ENCODE measurements around the gene BNIP3. TPM values are rescaled to one million over a fixed set of nuclear protein-coding genes. Genes with fewer than 3 reads are reported as not detected.

The BNIP3 gene
- total and polyA plus RNA-seq, 2 of the 13 experiments (the other 11 are each of a cell fraction or from before 2014, with no cell fraction given) = 73.7 to 223 TPM

DNA sequence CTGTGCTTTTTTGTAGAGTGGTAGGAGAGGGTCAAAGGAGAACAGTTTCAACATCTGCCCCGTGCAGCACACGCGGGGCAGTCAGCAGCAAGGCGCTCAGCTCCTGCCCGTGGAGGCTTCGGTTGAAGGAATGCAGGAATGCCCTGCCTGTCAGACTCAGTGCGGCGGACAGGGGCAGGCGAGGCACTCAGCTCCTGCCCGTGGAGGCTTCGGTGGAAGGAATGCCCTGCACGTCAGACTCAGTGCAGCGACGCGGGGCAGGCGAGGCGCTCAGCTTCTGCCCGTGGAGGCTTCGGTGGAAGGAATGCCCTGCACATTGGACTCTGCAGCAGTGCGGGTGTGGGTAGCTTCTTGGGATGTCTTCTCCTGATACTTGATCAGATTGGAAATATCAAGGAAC is 43.9 kb downstream of the BNIP3 start:
- BruUV-seq (replicated peaks) = no TSS peak
- FAIRE-seq = no peak
- in situ Hi-C loops (cut with HindIII; ENCODE audit: extremely low pct_ligation_motif_present, low pct_unique_long_range_greater_than_20kb) = no loop called here

DNA sequence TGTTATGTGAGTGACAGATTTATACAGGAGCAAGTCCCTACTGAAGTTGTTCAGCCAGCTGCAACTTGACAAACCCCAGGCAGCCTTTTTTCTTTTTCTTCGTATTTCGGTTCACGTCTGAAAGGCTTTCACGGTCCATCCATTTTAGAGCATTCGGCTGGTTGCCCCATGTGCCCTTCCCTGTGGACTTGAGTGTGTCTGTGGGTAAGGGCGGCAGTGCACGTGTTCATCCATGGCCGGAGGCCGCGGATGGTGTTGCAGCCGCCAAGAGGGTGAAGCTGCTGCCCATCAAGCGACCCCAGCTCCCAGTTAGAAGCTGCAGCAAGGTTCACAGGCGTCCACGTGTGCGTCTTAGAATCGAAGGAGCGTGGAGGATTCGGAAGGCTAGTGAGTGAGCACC is 45.0 kb downstream of the BNIP3 start:
- 98% methylated on average over 18 of the region's 18 CpGs for WGBS (ENCODE audit: low lambda C conversion rate)
- Histone ChIP-seq H3K27ac (ENCODE audit: extremely low read length, insufficient read depth, low read length) (no peak overlapping the region), H2AFZ (ENCODE audit: low read length) (no peak overlapping the region), H3K4me2 (ENCODE audit: low read depth, low read length) (no peak overlapping the region), H3K36me3 (replicated peaks in 1 of 2; ENCODE audit: control insufficient read depth in 1 of 2, insufficient read depth in 2 of 2, low read length in 2 of 2) (peaks cover 18 to 58% of the 10 kb centered on the region in 2 experiments), H3K79me2 (ENCODE audit: insufficient read depth, low read length) (peaks cover 43% of the 10 kb centered on the region), H4K20me1 (ENCODE audit: insufficient read depth, low read length) (peaks cover 23% of the 10 kb centered on the region; the same call in 1 of the 2 replicates), H3K27me3 (ENCODE audit: control insufficient read depth in 1 of 2, insufficient read depth in 2 of 2, low read length in 2 of 2) (no peaks in the 10 kb centered on the region), H3K9me3 (ENCODE audit: low read length) (no peaks in the 10 kb centered on the region), H3K4me3 (replicated peaks in 1 of 3; ENCODE audit: insufficient read depth in 1 of 3, low read depth in 2 of 3, low read length in 3 of 3) (no peak overlapping the region), H3K9ac (ENCODE audit: insufficient read depth, low read depth, low read length) (no peak overlapping the region), H3K4me1 (ENCODE audit: insufficient read depth, low read length) (peaks cover 15% of the 10 kb centered on the region)
- CTCF ChIA-PET (ENCODE audit: low intra/inter-chr PET ratio, low total read pairs) = no interaction called here
- no peak for FAIRE-seq
- no TSS peak for BruUV-seq (replicated peaks)
- in situ Hi-C loops (cut with HindIII; ENCODE audit: extremely low pct_ligation_motif_present, low pct_unique_long_range_greater_than_20kb) = no loop called here
- no peak for DNase-seq (ENCODE audit: low spot score)
- POLR2A ChIA-PET = no interaction called here
- intact Hi-C loops (cut with micrococcal nuclease; ENCODE audit: unreplicated experiment) = no loop called here
- ATAC-seq = no peak
- no peak for TF ChIP-seq ZNF446 (CRISPR knock-in tag; IDR thresholded peaks at IDR 0.05)
- TF ChIP-seq, protein P1, sequence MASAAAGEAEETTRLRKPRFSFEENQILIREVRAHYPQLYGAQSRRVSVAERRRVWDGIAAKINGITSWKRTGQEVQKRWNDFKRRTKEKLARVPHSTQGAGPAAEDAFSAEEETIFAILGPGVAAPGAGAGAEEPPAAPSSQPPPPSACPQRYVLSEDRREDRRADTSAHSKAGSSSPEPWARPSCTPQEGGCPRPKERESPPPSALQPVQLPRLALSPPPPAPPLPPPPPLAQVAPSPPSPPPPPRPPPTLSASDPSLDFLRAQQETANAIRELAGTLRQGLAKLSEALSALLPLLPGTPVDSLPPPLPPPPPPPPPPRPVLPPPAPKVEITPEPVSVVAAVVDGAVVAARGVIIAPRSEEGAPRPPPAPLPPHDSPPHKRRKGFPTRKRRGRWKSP (CRISPR knock-in tag; IDR thresholded peaks at IDR 0.05) = no peak
- TF ChIP-seq, protein P2, sequence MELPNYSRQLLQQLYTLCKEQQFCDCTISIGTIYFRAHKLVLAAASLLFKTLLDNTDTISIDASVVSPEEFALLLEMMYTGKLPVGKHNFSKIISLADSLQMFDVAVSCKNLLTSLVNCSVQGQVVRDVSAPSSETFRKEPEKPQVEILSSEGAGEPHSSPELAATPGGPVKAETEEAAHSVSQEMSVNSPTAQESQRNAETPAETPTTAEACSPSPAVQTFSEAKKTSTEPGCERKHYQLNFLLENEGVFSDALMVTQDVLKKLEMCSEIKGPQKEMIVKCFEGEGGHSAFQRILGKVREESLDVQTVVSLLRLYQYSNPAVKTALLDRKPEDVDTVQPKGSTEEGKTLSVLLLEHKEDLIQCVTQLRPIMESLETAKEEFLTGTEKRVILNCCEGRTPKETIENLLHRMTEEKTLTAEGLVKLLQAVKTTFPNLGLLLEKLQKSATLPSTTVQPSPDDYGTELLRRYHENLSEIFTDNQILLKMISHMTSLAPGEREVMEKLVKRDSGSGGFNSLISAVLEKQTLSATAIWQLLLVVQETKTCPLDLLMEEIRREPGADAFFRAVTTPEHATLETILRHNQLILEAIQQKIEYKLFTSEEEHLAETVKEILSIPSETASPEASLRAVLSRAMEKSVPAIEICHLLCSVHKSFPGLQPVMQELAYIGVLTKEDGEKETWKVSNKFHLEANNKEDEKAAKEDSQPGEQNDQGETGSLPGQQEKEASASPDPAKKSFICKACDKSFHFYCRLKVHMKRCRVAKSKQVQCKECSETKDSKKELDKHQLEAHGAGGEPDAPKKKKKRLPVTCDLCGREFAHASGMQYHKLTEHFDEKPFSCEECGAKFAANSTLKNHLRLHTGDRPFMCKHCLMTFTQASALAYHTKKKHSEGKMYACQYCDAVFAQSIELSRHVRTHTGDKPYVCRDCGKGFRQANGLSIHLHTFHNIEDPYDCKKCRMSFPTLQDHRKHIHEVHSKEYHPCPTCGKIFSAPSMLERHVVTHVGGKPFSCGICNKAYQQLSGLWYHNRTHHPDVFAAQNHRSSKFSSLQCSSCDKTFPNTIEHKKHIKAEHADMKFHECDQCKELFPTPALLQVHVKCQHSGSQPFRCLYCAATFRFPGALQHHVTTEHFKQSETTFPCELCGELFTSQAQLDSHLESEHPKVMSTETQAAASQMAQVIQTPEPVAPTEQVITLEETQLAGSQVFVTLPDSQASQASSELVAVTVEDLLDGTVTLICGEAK (IDR thresholded peaks at IDR 0.05) = no peak
- TF ChIP-seq, protein P2 (CRISPR knock-in tag; IDR thresholded peaks at IDR 0.05) = no peak

More for the DNA sequence above, 43.9 kb downstream of the BNIP3 start:
- H3K79me2 ChIP-seq (ENCODE audit: insufficient read depth, low read length) = peaks cover 32% of the 10 kb centered on the region
- H3K4me3 ChIP-seq (replicated peaks in 1 of 3; ENCODE audit: insufficient read depth in 1 of 3, low read depth in 2 of 3, low read length in 3 of 3) = no peak overlapping the region
- ChIA-PET CTCF (ENCODE audit: low intra/inter-chr PET ratio, low total read pairs) (no interaction called here), POLR2A (no interaction called here)
- H3K36me3 ChIP-seq (replicated peaks in 1 of 2; ENCODE audit: control insufficient read depth in 1 of 2, insufficient read depth in 2 of 2, low read length in 2 of 2) = peaks cover 18 to 65% of the 10 kb centered on the region in 2 experiments
- ATAC-seq (no peak), DNase-seq (ENCODE audit: low spot score) (no peak)
- no peak overlapping the region for H2AFZ ChIP-seq (ENCODE audit: low read length)
- TF ChIP-seq, protein P3, sequence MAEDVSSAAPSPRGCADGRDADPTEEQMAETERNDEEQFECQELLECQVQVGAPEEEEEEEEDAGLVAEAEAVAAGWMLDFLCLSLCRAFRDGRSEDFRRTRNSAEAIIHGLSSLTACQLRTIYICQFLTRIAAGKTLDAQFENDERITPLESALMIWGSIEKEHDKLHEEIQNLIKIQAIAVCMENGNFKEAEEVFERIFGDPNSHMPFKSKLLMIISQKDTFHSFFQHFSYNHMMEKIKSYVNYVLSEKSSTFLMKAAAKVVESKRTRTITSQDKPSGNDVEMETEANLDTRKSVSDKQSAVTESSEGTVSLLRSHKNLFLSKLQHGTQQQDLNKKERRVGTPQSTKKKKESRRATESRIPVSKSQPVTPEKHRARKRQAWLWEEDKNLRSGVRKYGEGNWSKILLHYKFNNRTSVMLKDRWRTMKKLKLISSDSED (CRISPR knock-in tag; IDR thresholded peaks at IDR 0.05) = no peak
- TF ChIP-seq ZNF556 (CRISPR knock-in tag; IDR thresholded peaks at IDR 0.05; ENCODE audit: borderline replicate concordance) = no peak
- H3K27me3 ChIP-seq (ENCODE audit: control insufficient read depth in 1 of 2, insufficient read depth in 2 of 2, low read length in 2 of 2) = no peaks in the 10 kb centered on the region
- H3K4me2 ChIP-seq (ENCODE audit: low read depth, low read length) = no peak overlapping the region
- no peak overlapping the region for H3K9ac ChIP-seq (ENCODE audit: insufficient read depth, low read depth, low read length)
- no peaks in the 10 kb centered on the region for H3K9me3 ChIP-seq (ENCODE audit: low read length)
- no peak overlapping the region for H3K27ac ChIP-seq (ENCODE audit: extremely low read length, insufficient read depth, low read length)
- H3K4me1 ChIP-seq (ENCODE audit: insufficient read depth, low read length) = peaks cover 15% of the 10 kb centered on the region
- intact Hi-C loops (cut with micrococcal nuclease; ENCODE audit: unreplicated experiment) = no loop called here
- H4K20me1 ChIP-seq (ENCODE audit: insufficient read depth, low read length) = peaks cover 17% of the 10 kb centered on the region; the same call in 1 of the 2 replicates
- 96% methylated on average over 20 of the region's 20 CpGs for WGBS (ENCODE audit: low lambda C conversion rate)

All from HepG2 (cell line).